A549 (cell line): ENCODE data around the gene SNAPC5. TPM values are rescaled to one million over a fixed set of nuclear protein-coding genes. Genes with fewer than 3 reads are reported as not detected.

ENCODE experiments used
- ATAC-seq, 2 experiments: fragments of 200-7000 bp in 1 of 2; fragments of >200 bp in 1 of 2; cut with Nextera tagmentation in 1 of 2; cut with Tn5 transposase in 1 of 2; 3 replicates each; pipeline versions ENCODE4 v1.8.0 to v1.9.1; 2018 to 2020; ENCODE audit warnings: mild to moderate bottlenecking in 1 of 2, moderate library complexity in 1 of 2
- CTCF ChIA-PET: fragments of 300-600 bp; sonication (Branson Sonifier 250); formaldehyde crosslinking; extraction: SDS; loops from one replicate; lab custom pipeline; 2021; ENCODE audit warnings: antibody characterized with exemption, inconsistent platforms; lab: Yijun Ruan, JAX
- POLR2A ChIA-PET: fragments of 350-600 bp; formaldehyde crosslinking; extraction: SDS; loops from one replicate; lab custom pipeline; 2021; ENCODE audit warnings: antibody characterized with exemption, inconsistent platforms; lab: Yijun Ruan, JAX
- DNase-seq, 2 experiments: peaks; one replicate each; pipeline versions ENCODE4 v3.0.0 to v3.0.0-alpha.2; 2011 to 2016; ENCODE audit warnings: low read depth in 1 of 2, low spot score in 1 of 2
- FAIRE-seq: peaks from 2 replicates; lab custom pipeline; 2011; peaks lifted over from hg19 to GRCh38; lab: Jason Lieb, UNC
- H3K27ac ChIP-seq, 2 experiments: fragments of >200 bp; sonication (Bioruptor Twin); formaldehyde crosslinking; 3 replicates each; pipeline ENCODE4 v1.5.1; 2016 to 2017
- H3K4me1 ChIP-seq: fragments of >200 bp; sonication (Bioruptor Twin); formaldehyde crosslinking; 3 replicates; pipeline ENCODE4 v1.6.1; 2016
- H3K4me2 ChIP-seq: fragments of >200 bp; sonication (Bioruptor Twin); formaldehyde crosslinking; 3 replicates; pipeline ENCODE4 v1.6.1; 2016
- H3K4me3 ChIP-seq: fragments of >200 bp; sonication (Bioruptor Twin); formaldehyde crosslinking; 3 replicates; pipeline ENCODE4 v1.5.1; 2016
- H3K9me3 ChIP-seq: fragments of >200 bp; sonication (Bioruptor Twin); formaldehyde crosslinking; 3 replicates; pipeline ENCODE4 v1.6.1; 2016
- ATOH8 ChIP-seq: fragments of 250-450 bp; sonication (Bioruptor Pico); IDR thresholded peaks from 2 replicates; pipeline ENCODE4 v1.5.0; 2020; ENCODE audit warnings: low read depth, mild to moderate bottlenecking, moderate library complexity
- BHLHE40 ChIP-seq: IDR thresholded peaks from 2 replicates; pipeline ENCODE4 v1.6.1; 2012; ENCODE audit warnings: low read depth, low read length, inconsistent platforms
- CHD4 ChIP-seq: fragments of 200-600 bp; sonication (generic); IDR thresholded peaks from 2 replicates; pipeline ENCODE4 v1.6.1; 2016; ENCODE audit warnings: antibody characterized with exemption, mild to moderate bottlenecking, borderline replicate concordance
- E2F6 ChIP-seq: IDR thresholded peaks from 2 replicates; pipeline ENCODE4 v1.6.1; 2012; ENCODE audit warnings: low read depth, borderline replicate concordance
- FOXS1 ChIP-seq: fragments of 250-450 bp; sonication (Bioruptor Pico); IDR thresholded peaks from 2 replicates; pipeline ENCODE4 v1.5.0; 2020; ENCODE audit warnings: mild to moderate bottlenecking, moderate library complexity
- HEYL ChIP-seq: fragments of 250-450 bp; sonication (Bioruptor Pico); IDR thresholded peaks from 2 replicates; pipeline ENCODE4 v1.8.0; 2021; ENCODE audit warnings: mild to moderate bottlenecking, moderate library complexity
- HOXB13 ChIP-seq: fragments of 250-450 bp; sonication (Bioruptor Pico); IDR thresholded peaks from 2 replicates; pipeline ENCODE4 v1.5.0; 2020; ENCODE audit warnings: low read depth, mild to moderate bottlenecking, moderate library complexity
- JUNB ChIP-seq: fragments of >200 bp; sonication (Bioruptor Twin); formaldehyde crosslinking; IDR thresholded peaks from 2 replicates; pipeline ENCODE4 v1.6.1; 2016
- KDM1A ChIP-seq: fragments of 200-600 bp; sonication (generic); IDR thresholded peaks from 2 replicates; pipeline ENCODE4 v1.6.1; 2016; ENCODE audit warnings: low read depth, mild to moderate bottlenecking
- MAFK ChIP-seq: fragments of 450-650 bp; IDR thresholded peaks from 2 replicates; pipeline ENCODE4 v1.6.1; 2014; ENCODE audit not compliant: partially characterized antibody
- MYC ChIP-seq: IDR thresholded peaks from 2 replicates; pipeline ENCODE4 v1.6.1; 2012; ENCODE audit warnings: mild to moderate bottlenecking, inconsistent platforms, low read length, improper control_type of control experiment, borderline replicate concordance
- NFE2L2 ChIP-seq: fragments of 150-350 bp; conservative IDR thresholded peaks from 2 replicates; pipeline ENCODE4 v1.6.1; 2014; ENCODE audit warnings: low read length
- NR3C1 ChIP-seq: fragments of >200 bp; sonication (Bioruptor Twin); formaldehyde crosslinking; IDR thresholded peaks from 3 replicates; pipeline ENCODE4 v1.6.1; 2017
- POLR2A ChIP-seq: IDR thresholded peaks from 2 replicates; pipeline ENCODE4 v1.6.1; 2012; ENCODE audit warnings: mild to moderate bottlenecking, low read length
- RAD21 ChIP-seq, 2 experiments: fragments of >200 bp in 1 of 2; sonication (Bioruptor Twin) in 1 of 2; formaldehyde crosslinking in 1 of 2; IDR thresholded peaks in 1 of 2; conservative IDR thresholded peaks in 1 of 2; 2 replicates in 1 of 2; 3 replicates in 1 of 2; pipeline ENCODE4 v1.6.1; 2012 to 2018; ENCODE audit warnings: inconsistent platforms in 1 of 2
- RFX5 ChIP-seq: fragments of 450-650 bp; IDR thresholded peaks from 2 replicates; pipeline ENCODE4 v1.7.1; 2014; ENCODE audit warnings: antibody characterized with exemption, mild to moderate bottlenecking, moderate library complexity
- RNF2 ChIP-seq: fragments of 200-600 bp; sonication (generic); IDR thresholded peaks from 2 replicates; pipeline ENCODE4 v1.6.1; 2016; ENCODE audit warnings: low read depth, mild to moderate bottlenecking, antibody characterized with exemption, moderate library complexity, borderline replicate concordance
- SREBF2 ChIP-seq: fragments of 450-650 bp; IDR thresholded peaks from 2 replicates; pipeline ENCODE4 v1.6.1; 2014; ENCODE audit warnings: mild to moderate bottlenecking, moderate library complexity
- TFCP2L1 ChIP-seq: fragments of 250-450 bp; sonication (Bioruptor Pico); IDR thresholded peaks from 2 replicates; pipeline ENCODE4 v1.5.0; 2021; ENCODE audit warnings: mild to moderate bottlenecking
- ZNF302 ChIP-seq: fragments of 250-450 bp; sonication (Bioruptor Pico); IDR thresholded peaks from 2 replicates; pipeline ENCODE4 v1.9.0; 2021; ENCODE audit warnings: inconsistent platforms, mild to moderate bottlenecking, moderate library complexity
- ZSCAN20 ChIP-seq: fragments of 250-450 bp; sonication (Bioruptor Pico); IDR thresholded peaks from 2 replicates; pipeline ENCODE4 v1.8.0; 2022; ENCODE audit warnings: mild to moderate bottlenecking, moderate library complexity
- WGBS: methylation state at CpG from one replicate; pipeline ENCODE4 v1.1.6; 2017; ENCODE audit errors: missing lambda C conversion rate; 5-methylcytosine and 5-hydroxymethylcytosine counted together
- polyA plus RNA-seq, 4 experiments: library from polyadenylated mRNA; depleted of rRNA in 3 of 4; stranded (reverse); fragments of >200 nt; fragmentation: RNase III in 1 of 4; extraction: RNeasy Plus Mini Kit Qiagen cat#74134 plus additional on column Dnase treatment in 1 of 4; gene quantifications; 2 replicates in 3 of 4; 3 replicates in 1 of 4; pipeline ENCODE4 v1.2.3, GENCODE V29; 2011 to 2017
- TF ChIP-seq, protein P1 (sequence below): fragments of 150-350 bp; IDR thresholded peaks from 2 replicates; pipeline ENCODE4 v1.6.1; 2014; ENCODE audit warnings: low read depth, mild to moderate bottlenecking, low read length
- TF ChIP-seq, protein P2 (sequence below): fragments of >200 bp; sonication (Bioruptor Twin); formaldehyde crosslinking; IDR thresholded peaks from 2 replicates; pipeline ENCODE4 v1.6.1; 2016
- TF ChIP-seq, protein P3 (sequence below): fragments of >200 bp; sonication (Bioruptor Twin); formaldehyde crosslinking; IDR thresholded peaks from 3 replicates; pipeline ENCODE4 v1.6.1; 2016

The SNAPC5 gene
- polyA plus RNA-seq, 2 of the 4 experiments (the other 2 are of a cell fraction): 80.9 to 84.9 TPM

DNA sequence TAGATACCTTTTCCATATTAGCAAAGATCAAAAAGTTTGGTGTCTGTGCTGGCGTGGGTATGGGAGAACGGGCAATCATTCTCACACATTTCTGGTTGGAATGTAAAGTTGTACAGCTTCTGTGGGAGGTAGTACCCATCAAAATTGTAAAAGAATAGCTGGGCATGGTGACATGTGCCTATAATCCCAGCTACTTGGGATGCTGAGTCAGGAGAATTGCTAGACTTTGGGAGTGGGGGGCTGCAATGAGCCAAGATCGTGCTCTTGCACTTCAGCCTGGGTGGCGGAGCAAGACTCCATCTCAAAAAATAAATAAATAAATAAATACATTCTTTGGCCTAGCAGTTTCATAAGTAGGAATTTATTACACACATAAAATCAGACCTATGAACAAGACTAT lies 45.3 kb upstream of the SNAPC5 start:
- FAIRE-seq: no peak
- WGBS: 96% methylated on average over 4 of the region's 4 CpGs
- no peak for ATAC-seq
- CTCF ChIA-PET: interaction anchor here (0.7 to 2.1 kb wide), 5 partner anchors 8 to 76 kb away, joined by 3 to 5 read pairs (median 3); no protein-coding TSS in a partner anchor
- no peaks in the 10 kb centered on the region for H3K4me1 ChIP-seq
- H3K9me3 ChIP-seq: no peaks in the 10 kb centered on the region
- no peak overlapping the region for H3K4me2 ChIP-seq
- TF ChIP-seq HOXB13 (CRISPR knock-in tag) (no peak), NFE2L2 (no peak), FOXS1 (no peak), RFX5 (no peak), ZSCAN20 (CRISPR knock-in tag) (no peak), MYC (no peak), MAFK (peak; percentile 64)
- POLR2A ChIA-PET: no interaction called here
- no peak overlapping the region for H3K27ac ChIP-seq
- DNase-seq: no peak
- no peak overlapping the region for H3K4me3 ChIP-seq

- H3K4me2 ChIP-seq: no peak overlapping the region
- H3K27ac ChIP-seq: no peak overlapping the region
- 92% methylated on average over 9 of the region's 9 CpGs for WGBS
- H3K4me3 ChIP-seq: no peak overlapping the region
- POLR2A ChIA-PET: no interaction called here
- ATAC-seq: no peak
- FAIRE-seq: no peak
- no peak for DNase-seq
- H3K9me3 ChIP-seq: no peaks in the 10 kb centered on the region
- TF ChIP-seq POLR2A (no peak), KDM1A (no peak), ZSCAN20 (CRISPR knock-in tag) (no peak), JUNB (no peak), NR3C1 (no peak), HEYL (CRISPR knock-in tag) (no peak), RAD21 (conservative IDR thresholded peaks at IDR 0.05 in 1 of 2, IDR thresholded peaks at IDR 0.05 in 1 of 2) (no peak), RNF2 (no peak), BHLHE40 (no peak), CHD4 (no peak), ATOH8 (CRISPR knock-in tag) (no peak), E2F6 (no peak), NFE2L2 (no peak), TFCP2L1 (no peak), ZNF302 (CRISPR knock-in tag) (no peak), SREBF2 (no peak)
- TF ChIP-seq, protein P1, sequence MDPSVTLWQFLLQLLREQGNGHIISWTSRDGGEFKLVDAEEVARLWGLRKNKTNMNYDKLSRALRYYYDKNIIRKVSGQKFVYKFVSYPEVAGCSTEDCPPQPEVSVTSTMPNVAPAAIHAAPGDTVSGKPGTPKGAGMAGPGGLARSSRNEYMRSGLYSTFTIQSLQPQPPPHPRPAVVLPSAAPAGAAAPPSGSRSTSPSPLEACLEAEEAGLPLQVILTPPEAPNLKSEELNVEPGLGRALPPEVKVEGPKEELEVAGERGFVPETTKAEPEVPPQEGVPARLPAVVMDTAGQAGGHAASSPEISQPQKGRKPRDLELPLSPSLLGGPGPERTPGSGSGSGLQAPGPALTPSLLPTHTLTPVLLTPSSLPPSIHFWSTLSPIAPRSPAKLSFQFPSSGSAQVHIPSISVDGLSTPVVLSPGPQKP: no peak
- TF ChIP-seq, protein P2, sequence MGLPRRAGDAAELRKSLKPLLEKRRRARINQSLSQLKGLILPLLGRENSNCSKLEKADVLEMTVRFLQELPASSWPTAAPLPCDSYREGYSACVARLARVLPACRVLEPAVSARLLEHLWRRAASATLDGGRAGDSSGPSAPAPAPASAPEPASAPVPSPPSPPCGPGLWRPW: no peak
- TF ChIP-seq, protein P3, sequence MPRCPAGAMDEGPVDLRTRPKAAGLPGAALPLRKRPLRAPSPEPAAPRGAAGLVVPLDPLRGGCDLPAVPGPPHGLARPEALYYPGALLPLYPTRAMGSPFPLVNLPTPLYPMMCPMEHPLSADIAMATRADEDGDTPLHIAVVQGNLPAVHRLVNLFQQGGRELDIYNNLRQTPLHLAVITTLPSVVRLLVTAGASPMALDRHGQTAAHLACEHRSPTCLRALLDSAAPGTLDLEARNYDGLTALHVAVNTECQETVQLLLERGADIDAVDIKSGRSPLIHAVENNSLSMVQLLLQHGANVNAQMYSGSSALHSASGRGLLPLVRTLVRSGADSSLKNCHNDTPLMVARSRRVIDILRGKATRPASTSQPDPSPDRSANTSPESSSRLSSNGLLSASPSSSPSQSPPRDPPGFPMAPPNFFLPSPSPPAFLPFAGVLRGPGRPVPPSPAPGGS: no peak
- TF ChIP-seq, all 56 proteins: peak for 0
- CTCF ChIA-PET: interaction anchor here (0.5 to 1.5 kb wide), 7 partner anchors 8 to 316 kb away, joined by 3 to 7 read pairs (median 3); partner anchors contain the start of gene SNAPC5
- H3K4me1 ChIP-seq: no peaks in the 10 kb centered on the region
These were observed 37.5 kb upstream of the SNAPC5 start for GRCh38 chr15:66535056-66535455.
